HFF-Myc (cell line): ENCODE results near the gene DTNA.
"Not testable (repeated sequence)": the region's sequence is repeated elsewhere in the genome, so short reads cannot be mapped to it uniquely, and the experiment has no call there.

Experiments
- DNase-seq: peaks from one replicate; pipeline ENCODE4 v3.0.0-alpha.2; 2011; ENCODE audit warnings: low read depth; ENCODE audit errors: extremely low read depth
- H3K4me3 ChIP-seq: replicated peaks from 2 replicates; pipeline ENCODE4 v1.5.1; 2011; ENCODE audit warnings: low read depth, mild to moderate bottlenecking, control low read depth, low read length
- TF ChIP-seq, protein P1 (sequence below): IDR thresholded peaks from 2 replicates; pipeline ENCODE4 v1.5.1; 2012; ENCODE audit warnings: mild to moderate bottlenecking, low read depth, low read length, control low read depth; ENCODE audit errors: missing control alignments

The DTNA gene

DNA sequence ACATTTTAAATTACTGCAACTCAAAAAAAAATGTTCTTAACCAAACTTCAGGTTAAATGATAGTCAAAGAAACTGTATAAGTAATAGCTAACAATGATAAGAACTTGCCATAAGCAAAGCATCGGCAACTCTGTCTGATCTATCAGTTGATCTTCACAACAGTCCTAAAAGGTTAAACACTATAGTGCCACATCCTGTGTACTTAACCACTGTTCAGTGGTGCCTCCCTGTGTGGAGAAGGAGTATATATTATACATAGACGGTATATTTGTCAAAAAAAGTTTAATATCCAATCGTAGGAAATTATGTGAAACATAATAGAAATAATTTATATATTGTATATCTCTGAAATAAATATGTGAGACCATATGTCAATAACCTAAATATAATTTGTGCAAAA, 13.0 kb downstream of the DTNA start:
- TF ChIP-seq, protein P1, sequence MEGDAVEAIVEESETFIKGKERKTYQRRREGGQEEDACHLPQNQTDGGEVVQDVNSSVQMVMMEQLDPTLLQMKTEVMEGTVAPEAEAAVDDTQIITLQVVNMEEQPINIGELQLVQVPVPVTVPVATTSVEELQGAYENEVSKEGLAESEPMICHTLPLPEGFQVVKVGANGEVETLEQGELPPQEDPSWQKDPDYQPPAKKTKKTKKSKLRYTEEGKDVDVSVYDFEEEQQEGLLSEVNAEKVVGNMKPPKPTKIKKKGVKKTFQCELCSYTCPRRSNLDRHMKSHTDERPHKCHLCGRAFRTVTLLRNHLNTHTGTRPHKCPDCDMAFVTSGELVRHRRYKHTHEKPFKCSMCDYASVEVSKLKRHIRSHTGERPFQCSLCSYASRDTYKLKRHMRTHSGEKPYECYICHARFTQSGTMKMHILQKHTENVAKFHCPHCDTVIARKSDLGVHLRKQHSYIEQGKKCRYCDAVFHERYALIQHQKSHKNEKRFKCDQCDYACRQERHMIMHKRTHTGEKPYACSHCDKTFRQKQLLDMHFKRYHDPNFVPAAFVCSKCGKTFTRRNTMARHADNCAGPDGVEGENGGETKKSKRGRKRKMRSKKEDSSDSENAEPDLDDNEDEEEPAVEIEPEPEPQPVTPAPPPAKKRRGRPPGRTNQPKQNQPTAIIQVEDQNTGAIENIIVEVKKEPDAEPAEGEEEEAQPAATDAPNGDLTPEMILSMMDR, result no peak
- no peak for DNase-seq

DNA sequence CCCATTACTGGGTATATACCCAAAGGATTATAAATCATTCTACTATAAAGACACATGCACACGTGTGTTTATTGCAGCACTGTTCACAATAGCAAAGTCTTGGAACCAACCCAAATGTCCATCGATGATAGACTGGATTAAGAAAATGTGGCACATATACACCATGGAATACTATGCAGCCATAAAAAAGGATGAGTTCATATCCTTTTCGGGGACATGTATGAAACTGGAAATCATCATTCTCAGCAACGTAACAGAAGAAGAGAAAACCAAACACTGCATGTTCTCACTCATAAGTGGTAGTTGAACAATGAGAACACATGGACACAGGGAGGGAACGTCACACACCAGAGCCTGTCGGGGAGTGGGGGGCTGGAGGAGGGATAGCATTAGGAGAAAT, 15.6 kb downstream of the DTNA start:
- not testable (repeated sequence) for DNase-seq, H3K4me3 ChIP-seq

More for the DNA sequence above, 13.0 kb downstream of the DTNA start:
- no peak overlapping the region for H3K4me3 ChIP-seq

DNA sequence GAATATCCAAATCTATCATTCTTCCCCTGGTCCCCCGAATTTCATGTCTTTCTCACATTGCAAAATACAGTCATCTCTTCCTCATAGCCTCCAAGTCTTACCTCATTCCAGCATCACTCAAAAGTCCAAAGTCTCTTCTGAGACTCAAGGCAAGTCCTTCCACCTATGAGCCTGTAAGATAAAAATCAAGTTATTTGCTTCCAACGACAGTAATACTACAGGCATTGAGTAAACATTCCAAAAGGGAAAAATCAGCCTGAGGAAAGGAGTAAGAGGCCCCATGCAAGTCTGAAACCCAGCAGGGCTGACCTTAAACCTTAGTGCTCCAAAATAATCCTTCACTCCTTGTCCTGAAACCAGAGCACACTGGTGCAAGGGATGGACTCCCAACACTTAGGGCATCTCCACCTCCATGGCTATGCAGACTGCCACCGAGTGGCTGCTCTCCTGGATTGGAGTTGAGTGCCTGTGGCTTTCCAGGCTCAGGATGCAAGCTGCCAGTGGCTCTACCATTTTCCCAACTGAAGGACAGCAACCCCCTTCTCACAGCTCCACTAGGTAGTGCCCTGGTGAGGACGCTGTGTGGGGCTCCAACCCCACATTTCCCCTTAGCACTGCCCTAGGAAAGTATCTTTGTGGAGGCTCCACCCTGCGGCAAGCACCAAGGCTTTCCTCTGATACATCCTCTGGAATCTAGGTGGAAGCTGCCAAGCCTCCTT, 16.3 kb downstream of the DTNA start:
- DNase-seq, result no peak
- H3K4me3 ChIP-seq, result no peak overlapping the region
- TF ChIP-seq, protein P1, result no peak

DNA sequence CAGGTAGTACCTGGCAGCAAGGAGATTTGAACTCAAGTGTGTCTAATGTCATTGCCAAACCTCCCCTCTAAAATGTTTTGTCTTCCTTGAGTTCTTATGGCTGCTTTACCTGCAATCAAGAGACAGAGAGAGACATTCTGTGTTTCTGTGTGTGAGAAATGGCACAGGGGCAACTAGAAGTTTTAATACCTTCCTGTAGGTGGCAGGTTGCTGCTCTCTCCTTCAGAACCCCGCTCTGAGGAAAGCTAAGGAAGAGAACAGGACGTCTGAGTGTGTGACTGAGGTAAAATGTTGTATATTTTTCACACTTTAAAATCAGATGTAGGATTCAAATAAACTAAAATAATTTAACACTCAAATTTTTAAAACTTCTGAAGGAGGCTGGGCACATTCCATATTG, 19.2 kb downstream of the DTNA start:
- H3K4me3 ChIP-seq, result no peak overlapping the region
- TF ChIP-seq, protein P1, result peak; percentile 57
- no peak for DNase-seq

DNA sequence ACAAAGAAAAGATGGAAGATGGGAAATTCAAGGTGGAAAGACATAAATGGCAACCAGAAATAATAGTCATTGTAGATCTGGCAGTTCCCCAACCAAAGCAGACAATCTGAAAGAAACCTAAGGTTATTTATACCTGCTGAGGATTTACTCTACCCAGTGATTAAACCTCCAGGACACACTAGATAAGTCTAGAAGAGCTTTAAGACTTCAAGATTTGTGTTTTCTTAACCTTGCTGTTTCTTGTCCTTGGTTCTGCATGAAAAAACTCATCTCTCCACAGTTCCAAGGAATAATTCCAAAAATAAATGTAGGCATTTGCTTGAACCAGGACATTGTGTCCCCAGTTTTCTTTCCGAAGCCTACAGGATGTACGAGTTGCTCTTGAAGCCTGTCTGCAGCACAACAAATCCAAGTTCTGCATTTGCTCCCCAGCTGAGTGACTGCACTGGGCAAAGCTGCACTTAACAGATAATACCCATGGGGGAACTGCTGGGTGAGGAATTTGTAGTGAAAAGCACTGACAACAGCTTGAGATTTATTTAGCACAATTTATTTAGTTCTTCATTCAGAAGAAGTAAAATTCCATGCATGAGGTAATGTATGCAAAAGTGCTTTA, 19.8 kb downstream of the DTNA start:
- no peak overlapping the region for H3K4me3 ChIP-seq
- DNase-seq, result no peak
- TF ChIP-seq, protein P1, result no peak

DNA sequence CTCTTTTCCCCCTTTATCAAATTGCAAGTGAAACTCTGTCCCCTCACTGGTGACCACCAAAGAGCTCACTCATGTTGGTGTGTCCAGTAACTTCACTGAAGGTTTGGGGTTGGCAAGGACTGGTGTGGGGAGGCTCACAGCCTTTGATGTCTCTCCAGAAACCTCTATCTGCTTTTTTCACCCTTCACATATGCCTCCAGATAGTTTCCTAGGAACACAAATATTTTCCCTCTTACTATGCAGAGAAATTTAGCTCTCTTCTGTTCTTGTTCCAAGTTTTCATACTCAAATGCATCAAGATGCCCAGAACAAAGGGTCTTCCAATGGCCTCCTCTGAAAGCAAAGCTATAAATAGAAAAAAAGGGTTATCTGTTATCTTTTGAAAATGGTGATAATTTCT, 20.7 kb downstream of the DTNA start:
- H3K4me3 ChIP-seq, result no peak overlapping the region
- TF ChIP-seq, protein P1, result no peak
- DNase-seq, result no peak

DNA sequence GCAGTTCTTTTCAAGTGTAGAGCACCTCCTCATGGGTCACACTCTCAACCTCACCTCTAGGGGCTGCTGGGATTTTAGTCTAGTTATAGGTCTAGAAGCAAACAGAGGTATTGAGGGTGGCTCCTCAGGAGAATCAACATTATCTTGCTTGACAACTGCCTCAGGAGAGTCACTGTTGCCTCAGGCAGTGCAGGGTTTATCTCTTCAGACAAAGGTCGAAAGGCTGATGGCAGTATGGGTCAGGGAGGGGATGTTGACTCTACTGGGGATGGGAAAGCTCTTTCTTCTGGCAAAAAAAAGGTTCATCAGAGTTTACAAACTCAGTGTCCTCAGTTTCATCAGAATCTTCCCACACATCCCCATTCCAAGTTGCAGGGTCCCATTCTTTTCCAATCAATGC, 24.0 kb downstream of the DTNA start:
- no peak for DNase-seq
- TF ChIP-seq, protein P1, result no peak

DNA sequence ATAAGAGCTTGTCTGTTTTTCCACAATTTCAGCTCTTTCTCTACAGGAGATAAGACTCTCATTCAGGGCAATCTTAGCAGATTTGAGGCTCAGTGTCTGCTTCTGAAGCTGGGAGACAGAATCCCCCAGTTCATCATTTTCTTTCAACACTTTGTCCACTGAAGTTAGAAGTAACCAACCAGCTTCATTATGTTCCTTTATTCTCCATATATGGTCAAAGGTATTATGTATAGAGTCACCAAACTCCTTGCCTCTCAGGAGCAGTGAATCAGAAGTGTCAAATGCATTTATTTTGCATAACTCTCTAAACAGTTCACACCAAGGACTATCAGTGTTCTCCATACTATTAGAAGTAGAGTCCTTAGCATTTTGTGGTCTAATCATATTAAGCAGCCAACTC, 24.4 kb downstream of the DTNA start:
- DNase-seq, H3K4me3 ChIP-seq: not testable (repeated sequence)

More for the DNA sequence above, 24.0 kb downstream of the DTNA start:
- no peak overlapping the region for H3K4me3 ChIP-seq
